Kidney (tissue), 14 donors: ENCODE measurements around the gene CDH13. TPM values are rescaled to one million over a fixed set of nuclear protein-coding genes. Genes with fewer than 3 reads are reported as not detected.

Source experiments
- DNase-seq, 5 donors: peaks; one replicate each; pipeline ENCODE4 v3.0.0-alpha.2; 2013 to 2020
- FAIRE-seq: peaks from 2 replicates; lab custom pipeline; 2012; peaks lifted over from hg19 to GRCh38; lab: Jason Lieb, UNC
- H3K27ac ChIP-seq, 2 donors: one replicate each; pipeline ENCODE4 v1.7.0; 2013; ENCODE audit warnings: low read depth in 2 of 2, low read length in 2 of 2, inconsistent platforms in 1 of 2
- H3K27me3 ChIP-seq: one replicate; pipeline ENCODE4 v1.7.1; 2013; ENCODE audit warnings: low read length, inconsistent platforms; ENCODE audit not compliant: control insufficient read depth, insufficient read depth
- H3K36me3 ChIP-seq, 3 donors: one replicate each; pipeline versions ENCODE4 v1.7.0 to v1.7.1; 2013; ENCODE audit warnings: low read length in 3 of 3, control low read depth in 1 of 3, inconsistent platforms in 1 of 3; ENCODE audit not compliant: insufficient read depth in 3 of 3, control insufficient read depth in 2 of 3
- H3K4me1 ChIP-seq, 3 donors: one replicate each; pipeline versions ENCODE4 v1.7.0 to v1.7.1; 2013; ENCODE audit warnings: low read length in 3 of 3, inconsistent platforms in 1 of 3, low read depth in 1 of 3; ENCODE audit not compliant: control insufficient read depth in 2 of 3, insufficient read depth in 2 of 3
- H3K4me3 ChIP-seq, 3 donors: one replicate each; pipeline versions ENCODE4 v1.7.0 to v1.8.1; 2013; ENCODE audit warnings: low read length in 3 of 3, control low read depth in 1 of 3, inconsistent platforms in 1 of 3
- H3K9ac ChIP-seq, 3 donors: one replicate each; pipeline versions ENCODE4 v1.7.0 to v1.7.1; 2013; ENCODE audit warnings: low read length in 3 of 3, control low read depth in 1 of 3, inconsistent platforms in 1 of 3
- H3K9me3 ChIP-seq, 3 donors: one replicate each; pipeline versions ENCODE4 v1.7.0 to v1.7.1; 2013; ENCODE audit warnings: low read length in 3 of 3, control low read depth in 1 of 3, inconsistent platforms in 1 of 3; ENCODE audit not compliant: control insufficient read depth in 2 of 3, insufficient read depth in 1 of 3
- intact Hi-C: fragments of 100-400 bp; cut with DNase I; formaldehyde crosslinking; loops from one replicate; pipeline ENCODE4 v1.11.1; 2022
- polyA plus RNA-seq: library from polyadenylated mRNA; stranded (reverse); fragments of 350-450 nt; fragmentation: Illumina TruSeq; extraction: RNeasy Lipid Tissue Mini Kit (QIAGEN cat#74804); gene quantifications from one replicate; pipeline ENCODE4 v1.2.3, GENCODE V29; 2014; ENCODE audit warnings: low read depth, low replicate concordance; ENCODE audit not compliant: insufficient read depth
- total RNA-seq: library from RNA; stranded (reverse); fragmentation: NEBNext Ultra II Directional; extraction: Animal tissue kit (Norgen Biotek cat#: 25700); gene quantifications from one replicate; pipeline ENCODE4 v1.2.1, GENCODE V29; 2021
- TF ChIP-seq, protein P1 (sequence below): IDR thresholded peaks from 3 replicates; pipeline ENCODE4 v1.5.1; 2012; ENCODE audit warnings: mild to moderate bottlenecking, moderate library complexity, borderline replicate concordance; ENCODE audit not compliant: insufficient read depth; ENCODE audit errors: extremely low read depth
- donor health status: control.
- donor health status: control.
- donor health status: control.
- donor health status: control.
- donor health status: control.
- donor health status: DM: yes; HTN: yes; CAD: no.
- donor health status: Normal renal cell carcinoma (clear cell type).

The CDH13 gene
- total and polyA plus RNA-seq, 2 donors from 2014 or later = 4.8 to 13.8 TPM

DNA sequence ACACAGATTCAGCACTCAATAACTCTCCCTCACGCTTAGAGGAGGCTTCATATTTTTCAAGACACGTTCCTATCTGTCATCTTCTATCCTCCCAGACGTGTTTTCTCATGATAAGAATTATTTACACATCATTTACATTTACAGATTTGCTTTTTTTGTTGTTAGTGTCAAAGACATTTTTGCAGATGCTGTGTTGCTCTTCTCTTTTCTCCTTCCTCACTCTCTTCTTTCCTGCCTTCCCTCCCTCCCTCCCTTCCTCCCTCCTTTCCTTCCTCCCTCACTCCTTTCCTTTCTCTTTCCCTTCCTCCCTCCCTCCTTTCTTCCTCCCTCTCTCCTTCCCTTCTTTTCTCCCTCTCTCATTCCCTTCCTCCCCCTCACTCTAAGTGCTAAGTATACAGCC lies 643.9 kb downstream of the CDH13 start:
- no peak overlapping the region for H3K27ac ChIP-seq
- H3K4me3 ChIP-seq = no peak overlapping the region
- intact Hi-C loops = no loop called here
- FAIRE-seq (no peak), DNase-seq (no peak)
- TF ChIP-seq, protein P1, sequence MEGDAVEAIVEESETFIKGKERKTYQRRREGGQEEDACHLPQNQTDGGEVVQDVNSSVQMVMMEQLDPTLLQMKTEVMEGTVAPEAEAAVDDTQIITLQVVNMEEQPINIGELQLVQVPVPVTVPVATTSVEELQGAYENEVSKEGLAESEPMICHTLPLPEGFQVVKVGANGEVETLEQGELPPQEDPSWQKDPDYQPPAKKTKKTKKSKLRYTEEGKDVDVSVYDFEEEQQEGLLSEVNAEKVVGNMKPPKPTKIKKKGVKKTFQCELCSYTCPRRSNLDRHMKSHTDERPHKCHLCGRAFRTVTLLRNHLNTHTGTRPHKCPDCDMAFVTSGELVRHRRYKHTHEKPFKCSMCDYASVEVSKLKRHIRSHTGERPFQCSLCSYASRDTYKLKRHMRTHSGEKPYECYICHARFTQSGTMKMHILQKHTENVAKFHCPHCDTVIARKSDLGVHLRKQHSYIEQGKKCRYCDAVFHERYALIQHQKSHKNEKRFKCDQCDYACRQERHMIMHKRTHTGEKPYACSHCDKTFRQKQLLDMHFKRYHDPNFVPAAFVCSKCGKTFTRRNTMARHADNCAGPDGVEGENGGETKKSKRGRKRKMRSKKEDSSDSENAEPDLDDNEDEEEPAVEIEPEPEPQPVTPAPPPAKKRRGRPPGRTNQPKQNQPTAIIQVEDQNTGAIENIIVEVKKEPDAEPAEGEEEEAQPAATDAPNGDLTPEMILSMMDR = no peak
- no peaks in the 10 kb centered on the region for H3K4me1 ChIP-seq
- no peak overlapping the region for H3K9ac ChIP-seq
- H3K27me3 ChIP-seq = no peaks in the 10 kb centered on the region
- no peaks in the 10 kb centered on the region for H3K9me3 ChIP-seq
- H3K36me3 ChIP-seq = no peaks in the 10 kb centered on the region

- intact Hi-C loops = no loop called here
- Histone ChIP-seq H3K27me3 (no peaks in the 10 kb centered on the region), H3K9ac (no peak overlapping the region), H3K9me3 (no peaks in the 10 kb centered on the region), H3K4me1 (no peaks in the 10 kb centered on the region), H3K27ac (no peak overlapping the region), H3K4me3 (no peak overlapping the region), H3K36me3 (no peaks in the 10 kb centered on the region)
- FAIRE-seq = no peak
- TF ChIP-seq, protein P1 = no peak
- DNase-seq = no peak
Observed at GRCh38 chr16:83271123-83271522, 644.4 kb downstream of the CDH13 start.

GRCh38 chr16:83271970-83272575 lies 645.3 kb downstream of the CDH13 start:
- FAIRE-seq (no peak), DNase-seq (no peak)
- Histone ChIP-seq H3K9me3 (no peaks in the 10 kb centered on the region), H3K4me1 (no peaks in the 10 kb centered on the region), H3K27me3 (no peaks in the 10 kb centered on the region), H3K4me3 (no peak overlapping the region), H3K36me3 (no peaks in the 10 kb centered on the region), H3K27ac (no peak overlapping the region), H3K9ac (no peak overlapping the region)
- intact Hi-C loops = no loop called here
- TF ChIP-seq, protein P1 = no peak

- FAIRE-seq (no peak), DNase-seq (no peak)
- H3K27ac ChIP-seq = no peak overlapping the region
- no peak overlapping the region for H3K9ac ChIP-seq
- no peak overlapping the region for H3K4me3 ChIP-seq
- TF ChIP-seq, protein P1 = no peak
- no peaks in the 10 kb centered on the region for H3K36me3 ChIP-seq
- H3K4me1 ChIP-seq = no peaks in the 10 kb centered on the region
- intact Hi-C loops = no loop called here
- H3K27me3 ChIP-seq = no peaks in the 10 kb centered on the region
- H3K9me3 ChIP-seq = no peaks in the 10 kb centered on the region
Observed at GRCh38 chr16:83272843-83273242, 646.1 kb downstream of the CDH13 start.
